Central memory CD4-positive, alpha-beta T cell (primary cell): Measurements from ENCODE around the gene SLC35G2.
"Not testable (repeated sequence)": the region's sequence is repeated elsewhere in the genome, so short reads cannot be mapped to it uniquely, and the experiment has no call there.

ENCODE experiments used
- DNase-seq: peaks from one replicate; pipeline ENCODE4 v3.0.0; 2022

The SLC35G2 gene

GRCh38 chr3:136835813-136836510 is 17.0 kb downstream of the SLC35G2 start:
- no peak for DNase-seq

- no peak for DNase-seq
Measured at GRCh38 chr3:136836511-136837156, 17.7 kb downstream of the SLC35G2 start.

GRCh38 chr3:136838641-136839555 is 20.0 kb downstream of the SLC35G2 start:
- no peak for DNase-seq

GRCh38 chr3:136839556-136839931 is 20.6 kb downstream of the SLC35G2 start:
- DNase-seq: no peak

- no peak for DNase-seq
Measured at GRCh38 chr3:136840252-136840651, 21.3 kb downstream of the SLC35G2 start.

GRCh38 chr3:136842294-136842693 is 23.4 kb downstream of the SLC35G2 start:
- DNase-seq: no peak

GRCh38 chr3:136844724-136845123 is 25.8 kb downstream of the SLC35G2 start:
- DNase-seq: no peak

GRCh38 chr3:136852180-136852579 is 33.3 kb downstream of the SLC35G2 start:
- DNase-seq: no peak

GRCh38 chr3:136856665-136857064 is 37.7 kb downstream of the SLC35G2 start:
- no peak for DNase-seq

- no peak for DNase-seq
Measured at GRCh38 chr3:136858381-136858780, 39.5 kb downstream of the SLC35G2 start.

- DNase-seq: no peak
Measured at GRCh38 chr3:136860541-136860940, 41.6 kb downstream of the SLC35G2 start.

GRCh38 chr3:136861890-136862616 is 43.1 kb downstream of the SLC35G2 start, which contains the start of gene NCK1:
NCK1 (plus strand) TSS chr3:136862208; CDS start chr3:136928002, 65,794 bp downstream.
- peak; percentile 99 for DNase-seq

GRCh38 chr3:136862617-136863322 is 43.8 kb downstream of the SLC35G2 start:
- peak; percentile 36 for DNase-seq

GRCh38 chr3:136869282-136869681 is 50.4 kb downstream of the SLC35G2 start:
- no peak for DNase-seq

- DNase-seq: not testable (repeated sequence)
Measured at GRCh38 chr3:136872258-136872657, 53.3 kb downstream of the SLC35G2 start.

- not testable (repeated sequence) for DNase-seq
Measured at GRCh38 chr3:136879510-136879909, 60.6 kb downstream of the SLC35G2 start.

- DNase-seq: no peak
Measured at GRCh38 chr3:136882571-136882970, 63.6 kb downstream of the SLC35G2 start.

GRCh38 chr3:136883967-136884720 is 65.2 kb downstream of the SLC35G2 start:
- no peak for DNase-seq

- DNase-seq: peak; percentile 34
Measured at GRCh38 chr3:136885357-136886213, 66.7 kb downstream of the SLC35G2 start.

GRCh38 chr3:136889947-136890346 is 71.0 kb downstream of the SLC35G2 start:
- DNase-seq: no peak
